ENCODE measurements around the gene HNRNPA2B1.
"Not testable (repeated sequence)": the region's sequence is repeated elsewhere in the genome, so short reads cannot be mapped to it uniquely, and the experiment has no call there.

The HNRNPA2B1 gene

DNA sequence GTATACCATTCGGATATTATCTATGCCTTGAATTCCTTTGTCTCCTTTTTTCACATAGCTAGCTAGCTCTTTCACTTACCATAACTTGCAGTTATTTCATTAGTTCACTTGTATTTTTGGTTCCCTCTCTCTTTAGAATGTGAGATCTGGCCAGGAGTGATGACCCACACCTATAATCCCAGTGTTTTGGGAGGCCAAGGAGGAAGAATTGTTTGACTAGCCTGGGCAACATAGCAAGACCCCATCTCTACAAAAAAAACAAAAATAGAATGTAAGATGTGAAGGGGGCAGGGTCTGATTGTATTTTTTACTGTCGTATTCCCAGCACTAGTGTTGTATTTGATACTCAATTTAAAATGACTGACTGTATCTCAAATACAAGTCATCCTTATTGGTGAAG is 28.9 kb downstream of the HNRNPA2B1 start:
- TF ChIP-seq GATA1 (IDR thresholded peaks at IDR 0.05; ENCODE audit: low read depth, low read length) (no peak), POLR2A (IDR thresholded peaks at IDR 0.05; ENCODE audit: low read length) (no peak)
- no peak for DNase-seq

DNA sequence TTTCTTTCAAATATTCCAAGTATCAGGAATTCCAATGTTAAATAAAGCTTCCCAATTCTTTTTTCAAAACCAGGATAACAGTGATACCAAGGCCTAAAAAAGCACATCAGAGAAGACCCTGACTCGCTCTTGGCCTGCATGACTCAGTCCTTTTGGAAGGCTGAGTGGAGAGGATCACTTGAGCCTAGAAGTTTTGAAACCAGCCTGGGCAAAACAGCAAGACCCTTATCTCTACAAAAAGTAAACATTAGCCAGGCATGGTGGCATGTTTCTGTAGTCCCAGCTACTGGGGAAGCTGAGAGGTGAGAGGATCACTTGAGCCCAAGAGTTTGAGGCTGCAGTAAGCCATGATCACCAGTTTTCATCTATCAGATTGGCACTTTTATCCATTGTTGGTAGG is 29.9 kb downstream of the HNRNPA2B1 start:
- DNase-seq, result no peak
- TF ChIP-seq POLR2A (IDR thresholded peaks at IDR 0.05; ENCODE audit: low read length), result no peak
- no peak for TF ChIP-seq GATA1 (IDR thresholded peaks at IDR 0.05; ENCODE audit: low read depth, low read length)

DNA sequence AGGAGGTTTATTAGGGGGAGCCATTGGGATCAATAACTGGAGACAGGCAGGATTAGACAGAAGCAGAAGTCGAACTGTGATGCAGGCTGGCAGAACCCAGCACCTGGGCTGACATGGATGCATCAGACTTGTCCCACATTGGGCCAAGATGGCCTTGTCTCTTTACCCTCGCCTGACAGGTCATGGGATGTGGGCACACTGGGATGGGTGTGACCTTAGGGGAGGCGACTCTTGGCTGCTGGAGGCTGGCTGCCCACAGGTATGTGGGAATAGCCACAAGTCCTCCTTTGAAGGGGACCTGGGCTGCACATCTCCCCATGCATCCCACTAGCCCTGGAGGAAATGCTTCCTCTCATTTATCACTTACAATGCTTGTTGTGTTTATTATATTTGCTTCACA is 31.3 kb downstream of the HNRNPA2B1 start:
- no peak for DNase-seq
- TF ChIP-seq POLR2A (IDR thresholded peaks at IDR 0.05; ENCODE audit: low read length) (no peak), GATA1 (IDR thresholded peaks at IDR 0.05; ENCODE audit: low read depth, low read length) (no peak)

DNA sequence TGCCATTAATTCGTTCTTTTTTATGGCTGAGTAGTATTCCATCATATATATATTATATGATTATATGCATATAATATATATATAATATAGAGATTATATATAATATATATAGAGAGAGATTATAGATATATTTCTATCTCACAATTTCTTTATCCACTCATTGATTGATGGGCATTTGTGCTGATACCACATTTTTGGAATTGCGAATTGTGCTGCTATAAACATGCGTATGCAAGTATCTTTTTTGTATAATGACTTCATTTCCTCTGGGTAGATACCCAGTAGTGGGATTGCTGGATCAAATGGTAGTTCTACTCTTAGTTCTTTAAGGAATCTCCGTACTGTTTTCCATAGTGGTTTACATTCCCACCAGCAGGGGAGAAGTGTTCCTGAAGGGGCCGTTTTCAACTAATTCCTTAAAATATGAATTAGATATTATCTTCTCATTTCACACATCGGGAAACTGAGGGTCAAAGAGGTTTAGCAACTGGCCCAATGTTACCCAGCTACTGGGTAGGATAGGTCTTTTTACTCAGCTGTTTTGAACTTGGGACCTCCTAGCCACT is 32.0 kb downstream of the HNRNPA2B1 start:
- TF ChIP-seq GATA1 (IDR thresholded peaks at IDR 0.05; ENCODE audit: low read depth, low read length) (no peak), POLR2A (IDR thresholded peaks at IDR 0.05; ENCODE audit: low read length) (no peak)
- no peak for DNase-seq

DNA sequence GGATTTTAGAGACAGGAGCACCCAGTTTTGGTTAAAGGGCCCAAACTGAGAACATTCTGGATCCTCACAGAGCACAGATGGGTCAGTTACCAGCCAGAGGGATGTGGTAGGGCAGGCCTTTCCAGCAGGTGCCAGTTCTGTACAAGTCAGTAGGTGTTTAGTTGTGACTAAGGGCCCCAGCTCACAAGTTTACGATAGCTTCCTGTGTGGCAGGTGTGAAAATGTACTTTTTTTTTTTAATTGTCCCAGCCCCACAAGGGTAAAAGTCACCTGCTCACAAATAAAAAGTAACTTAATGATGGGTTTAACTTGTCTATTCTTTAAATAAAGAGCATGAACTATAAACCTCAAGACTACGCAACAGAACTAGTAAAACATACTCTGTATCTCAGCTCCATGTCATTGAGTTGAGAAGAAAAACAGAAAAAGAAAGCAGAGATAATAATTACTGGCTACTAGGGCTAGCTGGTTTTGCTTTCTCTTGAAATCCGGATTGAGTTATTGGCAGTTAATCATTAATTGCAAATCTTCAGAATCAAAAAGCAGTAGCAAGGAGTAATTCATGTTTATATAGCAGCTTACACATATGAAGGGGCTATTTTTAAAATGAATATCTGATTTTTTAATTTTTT is 33.1 kb downstream of the HNRNPA2B1 start:
- no peak for DNase-seq
- TF ChIP-seq GATA1 (IDR thresholded peaks at IDR 0.05; ENCODE audit: low read depth, low read length) (no peak), POLR2A (IDR thresholded peaks at IDR 0.05; ENCODE audit: low read length) (no peak)

DNA sequence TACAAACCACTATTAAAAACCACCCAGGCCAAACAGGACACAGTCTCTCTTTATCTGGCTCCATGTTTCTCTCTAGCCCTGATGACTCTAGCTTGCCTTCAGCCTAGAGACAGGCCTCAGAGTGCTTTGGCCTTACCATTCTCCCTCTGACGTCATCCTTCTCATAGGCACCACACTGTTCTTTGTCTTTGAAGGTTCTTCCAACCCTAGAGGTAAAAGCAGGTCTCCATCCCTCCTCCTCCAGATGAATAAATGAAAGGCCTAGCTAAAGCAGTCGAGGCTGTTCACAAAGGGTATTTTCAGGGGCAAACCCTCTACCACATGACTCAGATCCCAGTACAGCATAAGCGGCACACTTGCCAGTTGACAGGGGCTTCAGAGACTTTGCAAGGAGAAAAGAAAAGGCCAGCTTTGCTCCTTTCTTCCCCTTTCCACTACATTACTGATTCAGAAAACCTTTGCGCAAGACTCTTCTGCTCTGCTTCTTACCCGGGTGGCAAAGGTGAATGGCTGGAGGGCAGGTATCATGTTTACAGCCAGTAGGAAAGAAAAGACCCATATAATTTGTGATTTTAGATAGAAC is 33.8 kb downstream of the HNRNPA2B1 start:
- TF ChIP-seq POLR2A (IDR thresholded peaks at IDR 0.05; ENCODE audit: low read length) (no peak), GATA1 (IDR thresholded peaks at IDR 0.05; ENCODE audit: low read depth, low read length) (no peak)

DNA sequence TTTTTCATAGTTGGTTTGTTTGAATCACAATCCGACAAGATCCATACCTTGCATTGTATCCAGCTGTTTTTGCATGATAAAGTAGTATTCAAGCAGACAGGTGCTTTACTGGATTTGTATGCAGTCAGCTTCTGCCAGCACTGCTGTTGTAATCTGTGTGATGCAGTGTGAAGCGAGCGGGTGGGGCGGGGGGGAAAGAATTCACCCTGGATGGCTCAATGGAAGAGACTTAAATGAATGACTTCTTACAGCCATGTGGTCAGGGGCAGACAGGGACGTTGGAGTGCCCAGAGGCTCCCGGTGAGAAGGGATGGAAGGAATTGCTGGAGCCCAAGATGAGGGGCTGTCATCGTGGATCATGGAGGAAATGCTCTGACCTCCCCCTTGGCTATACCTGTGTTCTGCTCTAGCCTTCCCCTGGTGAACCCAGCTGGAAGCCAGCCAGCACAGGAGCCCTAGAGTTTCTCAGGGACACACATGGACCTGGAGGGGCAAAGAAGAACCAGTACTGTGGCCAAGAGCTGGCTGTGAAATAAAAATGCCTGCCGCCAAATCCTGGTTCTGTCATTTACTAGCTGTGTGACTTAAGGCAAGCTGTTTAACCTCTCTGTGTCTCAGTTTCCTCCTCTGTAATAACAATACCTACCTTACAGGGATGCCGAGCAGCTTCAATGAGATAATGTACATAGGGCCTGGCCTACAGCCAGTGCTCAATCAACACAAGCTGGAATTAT is 34.4 kb downstream of the HNRNPA2B1 start:
- peak in 1 of 2 experiments; percentile 42 for DNase-seq
- TF ChIP-seq POLR2A (IDR thresholded peaks at IDR 0.05; ENCODE audit: low read length), result no peak
- TF ChIP-seq GATA1 (IDR thresholded peaks at IDR 0.05; ENCODE audit: low read depth, low read length), result no peak

More for the DNA sequence above, 33.8 kb downstream of the HNRNPA2B1 start:
- no peak for DNase-seq

DNA sequence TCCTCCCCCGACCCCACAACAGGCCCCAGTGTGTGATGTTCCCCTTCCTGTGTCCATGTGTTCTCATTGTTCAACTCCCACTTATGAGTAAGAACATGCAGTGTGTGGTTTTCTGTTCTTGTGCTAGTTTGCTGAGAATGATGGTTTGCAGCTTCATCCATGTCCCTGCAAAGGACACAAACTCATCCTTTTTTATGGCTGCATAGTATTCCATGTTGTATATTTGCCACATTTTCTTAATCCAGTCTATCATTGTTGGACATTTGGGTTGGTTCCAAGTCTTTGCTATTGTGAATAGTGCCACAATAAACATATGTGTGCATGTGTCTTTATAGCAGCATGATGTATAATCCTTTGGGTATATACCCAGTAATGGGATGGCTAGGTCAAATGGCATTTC is 36.7 kb downstream of the HNRNPA2B1 start:
- not testable (repeated sequence) for DNase-seq

DNA sequence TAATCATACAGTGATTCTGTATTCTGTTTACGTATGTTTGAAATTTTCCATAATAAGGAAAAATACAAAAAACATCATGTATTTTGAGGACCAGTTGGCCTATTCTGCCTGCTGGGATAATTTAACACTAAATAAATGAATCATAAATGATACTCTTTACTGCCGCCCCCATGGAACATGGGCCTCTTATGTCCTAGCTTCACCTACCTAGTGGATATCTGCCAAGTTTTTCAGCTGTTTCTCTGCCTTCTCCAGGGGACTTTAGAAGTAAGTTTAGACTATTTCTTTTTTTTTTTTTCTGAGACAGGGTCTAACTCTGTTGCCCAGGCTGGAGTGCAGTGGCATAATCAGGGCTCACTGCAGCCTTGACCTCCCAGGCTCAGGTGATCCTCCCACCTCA is 38.1 kb downstream of the HNRNPA2B1 start:
- no peak for DNase-seq
- no peak for TF ChIP-seq POLR2A (IDR thresholded peaks at IDR 0.05; ENCODE audit: low read length)
- TF ChIP-seq GATA1 (IDR thresholded peaks at IDR 0.05; ENCODE audit: low read depth, low read length), result no peak

DNA sequence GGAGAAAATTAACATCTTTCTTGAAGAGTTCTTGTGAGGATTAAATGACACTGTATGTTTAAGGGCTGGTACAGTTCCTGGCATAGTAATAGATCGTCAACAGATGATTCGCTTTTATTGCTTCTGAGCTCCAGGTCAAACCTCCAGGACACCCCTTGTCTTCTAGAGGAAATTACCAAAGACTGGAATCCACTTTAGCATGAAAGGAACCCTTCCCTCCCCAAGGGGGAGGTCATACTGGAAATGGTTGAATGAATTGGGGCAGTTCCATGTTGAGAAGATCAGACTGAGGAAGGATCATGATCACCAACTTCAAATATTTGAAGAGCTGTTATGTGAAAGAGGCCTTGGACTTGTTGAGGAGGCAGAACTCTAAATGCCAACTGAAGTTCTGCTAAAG is 39.6 kb downstream of the HNRNPA2B1 start:
- no peak for DNase-seq
- TF ChIP-seq POLR2A (IDR thresholded peaks at IDR 0.05; ENCODE audit: low read length) (no peak), GATA1 (IDR thresholded peaks at IDR 0.05; ENCODE audit: low read depth, low read length) (no peak)

DNA sequence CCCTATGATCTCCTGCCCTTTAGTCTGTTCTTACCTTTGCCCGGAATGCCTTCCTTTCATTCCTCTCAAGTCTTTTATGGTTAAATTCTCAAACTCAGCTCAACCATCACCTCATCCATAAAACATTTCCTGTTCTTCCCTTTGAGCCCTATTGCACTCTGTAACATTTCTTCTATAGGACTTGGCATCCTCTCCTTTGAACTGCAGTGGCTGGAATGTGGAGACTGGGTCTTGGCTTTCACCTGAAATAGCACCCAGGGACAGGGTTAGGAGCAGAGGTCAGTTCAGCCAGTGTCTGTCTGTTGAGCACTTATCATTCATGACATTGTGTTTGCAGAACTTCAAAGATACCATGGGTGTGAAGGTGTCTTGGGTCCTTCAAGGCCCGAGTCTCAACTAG is 41.3 kb downstream of the HNRNPA2B1 start:
- DNase-seq, result peak in 1 of 2 experiments; percentile 76
- TF ChIP-seq GATA1 (IDR thresholded peaks at IDR 0.05; ENCODE audit: low read depth, low read length), result no peak
- no peak for TF ChIP-seq POLR2A (IDR thresholded peaks at IDR 0.05; ENCODE audit: low read length)

DNA sequence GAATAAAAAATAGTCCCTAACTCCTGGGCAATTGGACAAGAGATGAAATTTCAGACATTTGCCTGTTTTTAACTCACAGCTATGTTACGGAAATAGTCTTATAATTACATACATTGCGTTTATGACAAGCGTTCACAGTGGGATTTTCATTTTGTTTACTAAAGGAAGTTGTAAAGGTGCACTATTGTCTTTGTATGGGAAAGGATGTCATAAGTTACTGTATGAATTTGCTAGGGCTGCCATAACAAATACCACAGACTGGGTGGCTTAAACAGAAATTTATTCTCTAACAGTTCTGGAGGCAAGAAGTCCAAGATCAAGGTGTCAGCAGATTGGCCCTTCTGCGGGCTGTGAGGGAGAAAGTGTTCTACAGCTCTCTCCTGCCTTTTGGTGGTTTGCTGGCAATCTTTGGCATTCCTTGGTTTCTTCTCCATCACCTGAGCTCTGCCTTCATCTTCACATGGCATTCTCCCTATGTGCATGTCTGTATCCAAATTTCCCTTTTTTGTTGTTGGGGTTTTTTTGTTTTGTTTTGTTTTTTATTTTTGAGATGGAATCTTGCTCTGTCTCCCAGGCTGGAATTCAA is 42.9 kb downstream of the HNRNPA2B1 start:
- TF ChIP-seq POLR2A (IDR thresholded peaks at IDR 0.05; ENCODE audit: low read length) (no peak), GATA1 (IDR thresholded peaks at IDR 0.05; ENCODE audit: low read depth, low read length) (no peak)
- DNase-seq, result no peak

DNA sequence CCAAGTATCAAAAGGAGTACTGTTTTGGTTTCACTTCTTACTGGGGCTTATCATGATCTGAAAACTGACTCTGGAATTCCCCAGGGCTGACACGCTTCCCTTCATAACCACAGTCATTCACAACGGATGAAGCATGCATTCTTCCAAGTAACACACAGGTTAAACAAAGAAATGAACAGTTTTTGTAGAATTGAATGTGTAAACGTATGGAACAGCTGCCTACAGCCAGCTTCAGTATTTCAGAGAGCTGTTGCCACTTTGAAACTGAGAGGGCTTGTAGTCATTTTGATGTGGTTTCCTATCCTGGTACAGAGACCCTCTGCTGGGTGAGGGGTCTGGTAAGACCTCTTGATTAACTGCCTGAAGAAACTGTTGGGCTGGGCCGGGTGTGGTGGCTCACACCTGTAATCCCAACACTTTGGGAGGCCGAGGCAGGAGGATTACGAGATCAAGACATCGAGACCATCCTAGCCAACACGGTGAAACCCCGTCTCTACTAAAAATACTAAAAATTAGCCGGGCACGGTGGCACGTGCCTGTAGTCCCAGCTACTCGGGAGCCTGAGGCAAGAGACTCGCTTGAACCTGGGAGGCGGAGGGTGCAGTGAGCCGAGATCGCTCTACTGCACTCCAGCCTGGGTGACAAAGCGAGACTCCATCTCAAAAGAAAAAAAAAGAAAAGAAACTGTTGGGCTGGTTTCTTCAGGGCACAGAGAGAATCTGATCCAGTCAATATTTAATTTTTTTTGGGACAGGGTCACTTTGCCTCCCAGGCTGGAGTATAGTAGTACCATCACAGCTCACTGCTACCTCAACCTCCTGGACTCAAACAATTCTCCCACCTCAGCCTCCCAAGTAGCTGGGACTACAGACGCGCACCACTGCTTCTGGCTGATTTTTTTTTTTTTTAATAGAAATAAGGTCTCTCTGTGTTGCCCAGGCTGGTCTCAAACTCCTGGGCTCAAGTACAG is 43.8 kb downstream of the HNRNPA2B1 start:
- TF ChIP-seq GATA1 (IDR thresholded peaks at IDR 0.05; ENCODE audit: low read depth, low read length) (no peak), POLR2A (IDR thresholded peaks at IDR 0.05; ENCODE audit: low read length) (no peak)
- DNase-seq, result peak in 1 of 2 experiments; percentile 50
